Neural cell (in vitro differentiated cells): ENCODE measurements around the gene ZNF280C.

Source experiments
- CTCF ChIP-seq: fragments of 450-650 bp; IDR thresholded peaks from 2 replicates; pipeline ENCODE4 v1.5.1; 2014; ENCODE audit warnings: antibody characterized with exemption, mild to moderate bottlenecking, moderate library complexity; ENCODE audit not compliant: poor library complexity, severe bottlenecking
- EP300 ChIP-seq: fragments of 450-650 bp; conservative IDR thresholded peaks from 2 replicates; pipeline ENCODE4 v1.6.1; 2014; ENCODE audit warnings: antibody characterized with exemption, mild to moderate bottlenecking, moderate library complexity; ENCODE audit not compliant: poor library complexity, severe bottlenecking
- EZH2 ChIP-seq: fragments of 200-600, 300-800 bp; shearing (Covaris generic), sonication (generic); IDR thresholded peaks from 2 replicates; pipeline ENCODE4 v1.6.1; 2014; ENCODE audit warnings: antibody characterized with exemption, low read length, borderline replicate concordance, mild to moderate bottlenecking; ENCODE audit not compliant: insufficient read depth, poor library complexity, severe bottlenecking
- MXI1 ChIP-seq: fragments of 450-650 bp; conservative IDR thresholded peaks from 2 replicates; pipeline ENCODE4 v1.6.1; 2014; ENCODE audit warnings: antibody characterized with exemption, mild to moderate bottlenecking; ENCODE audit not compliant: poor library complexity, severe bottlenecking
- POLR2AphosphoS5 ChIP-seq: IDR thresholded peaks from 2 replicates; pipeline ENCODE4 v1.6.1; 2012
- RAD21 ChIP-seq: fragments of 450-650 bp; conservative IDR thresholded peaks from 2 replicates; pipeline ENCODE4 v1.6.1; 2014; ENCODE audit warnings: antibody characterized with exemption, mild to moderate bottlenecking, moderate library complexity
- REST ChIP-seq: IDR thresholded peaks from 2 replicates; pipeline ENCODE4 v1.6.1; 2012; ENCODE audit warnings: borderline replicate concordance
- SMC3 ChIP-seq: fragments of 450-650 bp; conservative IDR thresholded peaks from 2 replicates; pipeline ENCODE4 v1.6.1; 2014; ENCODE audit warnings: antibody characterized with exemption, mild to moderate bottlenecking, moderate library complexity; ENCODE audit not compliant: poor library complexity
- TAF1 ChIP-seq: IDR thresholded peaks from 2 replicates; pipeline ENCODE4 v1.6.1; 2012; ENCODE audit warnings: low read depth

- TF ChIP-seq CTCF (no peak), EP300 (no peak), MXI1 (no peak), REST (no peak), EZH2 (no peak), TAF1 (no peak), POLR2AphosphoS5 (no peak), SMC3 (no peak), RAD21 (no peak)
Observed at GRCh38 chrX:130264573-130264972, 4.1 kb downstream of the ZNF280C start.
